Caco-2 (cell line): ENCODE measurements around the gene RCBTB1. TPM values are rescaled to one million over a fixed set of nuclear protein-coding genes. Genes with fewer than 3 reads are reported as not detected.

Experiments used
- BruUV-seq: library from RNA; stranded (reverse); fragments of 400-500 nt; replicated peaks from 2 replicates; lab custom pipeline; 2021; lab: Mats Ljungman, UMichigan
- CTCF ChIA-PET: fragments of 300-600 bp; sonication (Branson Sonifier 250); formaldehyde crosslinking; loops from one replicate; lab custom pipeline; 2022; ENCODE audit warnings: antibody characterized with exemption; lab: Charles Lee
- POLR2A ChIA-PET: fragments of 300-600 bp; sonication (Branson Sonifier 250); formaldehyde crosslinking; loops from one replicate; lab custom pipeline; 2022; ENCODE audit warnings: antibody characterized with exemption; lab: Charles Lee
- DNase-seq, 2 experiments: peaks; one replicate each; pipeline versions ENCODE4 v3.0.0 to v3.0.0-alpha.2; 2020 to 2022
- H3K27me3 ChIP-seq: replicated peaks from 2 replicates; pipeline ENCODE4 v1.6.0; 2011; ENCODE audit warnings: low read length; ENCODE audit not compliant: control insufficient read depth, insufficient read depth
- H3K36me3 ChIP-seq: 2 replicates; pipeline ENCODE4 v1.5.1; 2011; ENCODE audit warnings: low read length; ENCODE audit not compliant: control insufficient read depth, insufficient read depth
- H3K4me1 ChIP-seq: fragments of 250-450 bp; sonication (Bioruptor Pico); 2 replicates; pipeline ENCODE4 v1.5.1; 2020; ENCODE audit warnings: mild to moderate bottlenecking
- H3K4me3 ChIP-seq: 2 replicates; pipeline ENCODE4 v1.5.1; 2011; ENCODE audit warnings: low read depth, mild to moderate bottlenecking, control low read depth, low read length
- H3K9me3 ChIP-seq: fragments of 250-450 bp; sonication (Bioruptor Pico); 2 replicates; pipeline ENCODE4 v1.5.1; 2020; ENCODE audit warnings: mild to moderate bottlenecking, moderate library complexity
- H3K27ac Mint-ChIP-seq: one replicate; pipeline ENCODE4 v1.8.0; 2022; ENCODE audit warnings: mixed read lengths; ENCODE audit not compliant: unreplicated experiment
- H3K27me3 Mint-ChIP-seq: one replicate; pipeline ENCODE4 v1.8.0; 2022; ENCODE audit warnings: mixed read lengths; ENCODE audit not compliant: insufficient read depth, unreplicated experiment
- H3K36me3 Mint-ChIP-seq: one replicate; pipeline ENCODE4 v1.8.0; 2022; ENCODE audit warnings: mild to moderate bottlenecking, mixed read lengths; ENCODE audit not compliant: insufficient read depth, unreplicated experiment
- H3K4me1 Mint-ChIP-seq: one replicate; pipeline ENCODE4 v1.8.0; 2022; ENCODE audit warnings: low read depth, mixed read lengths; ENCODE audit not compliant: unreplicated experiment
- H3K4me3 Mint-ChIP-seq: one replicate; pipeline ENCODE4 v1.8.0; 2022; ENCODE audit warnings: mild to moderate bottlenecking, moderate library complexity, mixed read lengths; ENCODE audit not compliant: unreplicated experiment
- H3K9me3 Mint-ChIP-seq: one replicate; pipeline ENCODE4 v1.8.0; 2022; ENCODE audit warnings: mixed read lengths; ENCODE audit not compliant: unreplicated experiment
- CTCF ChIP-seq, 2 experiments: fragments of 200-600 bp in 1 of 2; IDR thresholded peaks; 1 replicate in 1 of 2; 2 replicates in 1 of 2; pipeline versions ENCODE4 v1.5.1 to v1.8.0; 2011 to 2022; ENCODE audit warnings: antibody characterized with exemption in 1 of 2, control low read depth in 1 of 2, inconsistent platforms in 1 of 2, low read depth in 1 of 2, low read length in 1 of 2, mild to moderate bottlenecking in 1 of 2, moderate library complexity in 1 of 2; ENCODE audit not compliant: insufficient read depth in 1 of 2, severe bottlenecking in 1 of 2, unreplicated experiment in 1 of 2
- intact Hi-C: fragments of 100-400 bp; cut with micrococcal nuclease; formaldehyde crosslinking; loops from one replicate; pipeline ENCODE4 v1.10.0; 2022; ENCODE audit not compliant: unreplicated experiment
- total RNA-seq: library from RNA; stranded (reverse); gene quantifications from 2 replicates; pipeline ENCODE4 v1.2.3, GENCODE V29; 2022

Gene RCBTB1
- total RNA-seq, 1 experiment from 2014 or later, result 25.7 TPM

DNA sequence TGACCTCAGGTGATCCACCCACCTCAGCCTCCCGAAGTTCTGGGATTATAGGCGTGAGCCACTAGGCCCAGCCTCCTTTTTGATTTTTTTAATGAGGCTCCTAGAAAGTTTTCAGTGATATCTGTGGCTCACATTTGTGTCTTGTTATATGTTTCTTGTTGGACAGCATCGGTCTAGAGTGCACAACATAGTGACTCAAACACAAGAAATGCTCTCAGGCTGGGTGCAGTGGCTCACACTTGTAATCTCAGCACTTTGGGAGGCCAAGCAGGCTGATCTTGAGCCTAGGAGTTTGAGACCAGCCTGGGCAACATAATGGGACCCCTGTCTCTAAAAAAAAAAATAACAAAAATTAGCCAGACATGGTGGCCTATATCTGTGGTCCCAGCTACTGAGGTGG, 81.4 kb downstream of the RCBTB1 start:
- TF ChIP-seq CTCF (IDR thresholded peaks at IDR 0.05; ENCODE audit: insufficient read depth in 1 of 2, low read depth in 1 of 2, low read length in 1 of 2, severe bottlenecking in 1 of 2, unreplicated experiment in 1 of 2), result no peak
- Histone ChIP-seq H3K4me3 (no peak overlapping the region), H3K36me3 (no peaks in the 10 kb centered on the region), H3K4me1 (no peaks in the 10 kb centered on the region), H3K27me3 (no peaks in the 10 kb centered on the region; the same call in 1 of the 2 replicates), H3K9me3 (no peaks in the 10 kb centered on the region)
- Mint-ChIP-seq H3K4me3 (no peak overlapping the region), H3K27me3 (peaks cover 2% of the 10 kb centered on the region), H3K4me1 (no peaks in the 10 kb centered on the region), H3K36me3 (no peaks in the 10 kb centered on the region), H3K9me3 (no peaks in the 10 kb centered on the region), H3K27ac (no peak overlapping the region)
- BruUV-seq, result no TSS peak
- intact Hi-C loops, result no loop called here
- POLR2A ChIA-PET, result no interaction called here
- CTCF ChIA-PET, result no interaction called here
- no peak for DNase-seq

GRCh38 chr13:49502954-49503353, 82.4 kb downstream of the RCBTB1 start:
- Histone ChIP-seq H3K9me3 (no peaks in the 10 kb centered on the region), H3K36me3 (no peaks in the 10 kb centered on the region), H3K4me3 (no peak overlapping the region), H3K4me1 (no peaks in the 10 kb centered on the region), H3K27me3 (no peaks in the 10 kb centered on the region; the same call in 1 of the 2 replicates)
- intact Hi-C loops, result no loop called here
- POLR2A ChIA-PET, result no interaction called here
- Mint-ChIP-seq H3K36me3 (no peaks in the 10 kb centered on the region), H3K9me3 (no peaks in the 10 kb centered on the region), H3K4me1 (no peaks in the 10 kb centered on the region), H3K4me3 (no peak overlapping the region), H3K27ac (no peak overlapping the region), H3K27me3 (peaks cover 2% of the 10 kb centered on the region)
- TF ChIP-seq CTCF (IDR thresholded peaks at IDR 0.05; ENCODE audit: insufficient read depth in 1 of 2, low read depth in 1 of 2, low read length in 1 of 2, severe bottlenecking in 1 of 2, unreplicated experiment in 1 of 2), result no peak
- no TSS peak for BruUV-seq
- DNase-seq, result no peak
- CTCF ChIA-PET, result no interaction called here

GRCh38 chr13:49499889-49500660, 85.3 kb downstream of the RCBTB1 start:
- H3K36me3 Mint-ChIP-seq, result no peaks in the 10 kb centered on the region
- Histone ChIP-seq H3K27me3 (no peaks in the 10 kb centered on the region; the same call in 1 of the 2 replicates), H3K4me3 (no peak overlapping the region), H3K9me3 (no peaks in the 10 kb centered on the region), H3K36me3 (no peaks in the 10 kb centered on the region), H3K4me1 (no peaks in the 10 kb centered on the region)
- no TSS peak for BruUV-seq
- H3K9me3 Mint-ChIP-seq, result no peaks in the 10 kb centered on the region
- CTCF ChIA-PET, result no interaction called here
- no peak overlapping the region for H3K27ac Mint-ChIP-seq
- DNase-seq, result no peak
- no peaks in the 10 kb centered on the region for H3K4me1 Mint-ChIP-seq
- no peak for TF ChIP-seq CTCF (IDR thresholded peaks at IDR 0.05; ENCODE audit: insufficient read depth in 1 of 2, low read depth in 1 of 2, low read length in 1 of 2, severe bottlenecking in 1 of 2, unreplicated experiment in 1 of 2)
- POLR2A ChIA-PET, result no interaction called here
- no peaks in the 10 kb centered on the region for H3K27me3 Mint-ChIP-seq
- H3K4me3 Mint-ChIP-seq, result no peak overlapping the region
- intact Hi-C loops, result no loop called here
